HUDEP-2 (cell line): Measurements from ENCODE around the gene EDNRA.

Source experiments
- DNase-seq, 76 experiments: peaks; one replicate each; lab custom pipeline; 2025; ENCODE audit not compliant: unreplicated experiment in 76 of 76; lab: John Stamatoyannopoulos, UW

Gene EDNRA

DNA sequence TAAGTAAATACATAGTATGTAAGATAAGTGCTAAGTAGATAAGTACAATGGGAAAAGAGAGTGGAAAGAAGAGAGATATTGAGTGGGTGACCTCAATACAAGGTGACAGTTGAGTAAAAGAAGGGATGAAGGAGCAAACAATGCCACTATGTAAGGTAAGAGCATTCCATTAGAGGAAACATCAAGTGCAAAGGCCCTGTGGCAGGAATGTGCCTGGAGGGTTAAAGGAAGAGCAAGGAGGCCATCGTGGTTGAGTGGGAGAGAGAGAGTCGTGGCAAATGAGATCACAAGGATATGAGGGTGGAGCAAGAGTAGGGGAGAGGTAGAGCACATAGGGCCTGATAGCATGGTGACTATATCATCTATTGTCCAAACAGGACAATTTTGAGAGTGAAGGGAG is 13.4 kb downstream of the EDNRA start:
- no peak for DNase-seq

DNA sequence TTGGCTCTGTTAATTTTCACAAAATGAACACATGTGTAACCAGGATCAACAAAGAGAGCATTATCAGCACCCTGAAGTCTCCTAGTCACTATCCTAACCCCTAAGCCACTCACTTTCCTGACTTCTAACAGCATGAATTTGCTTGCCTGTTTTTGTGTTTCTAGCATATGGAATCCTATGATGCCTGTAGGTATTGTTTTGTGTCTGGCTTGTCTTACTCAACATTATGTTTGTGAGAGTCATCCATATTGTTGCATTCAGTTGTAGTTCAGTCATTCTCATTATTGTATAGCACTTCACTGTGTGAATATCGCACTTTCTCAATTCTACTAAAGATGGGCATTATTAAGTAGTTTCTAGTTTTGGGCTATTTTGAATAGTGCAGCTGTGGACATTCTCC is 15.6 kb downstream of the EDNRA start:
- DNase-seq, result no peak

DNA sequence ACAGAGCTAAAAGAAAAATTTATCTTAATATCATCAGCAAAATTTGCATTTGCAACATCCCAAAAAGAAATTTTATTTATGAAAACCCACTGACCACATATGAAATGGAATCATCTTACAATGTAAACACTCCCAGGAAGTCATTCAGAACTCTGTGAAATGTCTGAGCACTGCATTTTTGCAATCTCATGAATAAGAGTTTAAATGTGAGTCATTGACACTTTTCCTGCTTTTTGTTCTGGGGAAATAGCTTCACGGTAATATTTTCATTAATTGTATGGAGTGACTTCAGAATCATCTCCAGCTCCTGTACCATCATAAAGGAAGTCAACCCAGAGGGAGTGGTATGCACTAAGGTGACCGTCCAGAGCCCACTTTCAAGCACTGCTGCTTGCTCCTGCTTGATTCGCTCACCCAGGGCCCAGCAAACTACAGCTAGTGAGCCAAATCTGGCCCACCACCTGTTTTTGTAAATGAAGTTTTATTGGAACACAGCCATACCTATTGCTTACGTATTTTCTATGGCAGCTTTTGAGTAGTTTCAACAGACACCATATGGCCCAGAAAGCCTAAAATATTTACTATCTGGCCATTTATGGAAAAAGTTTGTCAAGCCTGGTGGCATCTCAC is 17.2 kb downstream of the EDNRA start:
- DNase-seq, result no peak

DNA sequence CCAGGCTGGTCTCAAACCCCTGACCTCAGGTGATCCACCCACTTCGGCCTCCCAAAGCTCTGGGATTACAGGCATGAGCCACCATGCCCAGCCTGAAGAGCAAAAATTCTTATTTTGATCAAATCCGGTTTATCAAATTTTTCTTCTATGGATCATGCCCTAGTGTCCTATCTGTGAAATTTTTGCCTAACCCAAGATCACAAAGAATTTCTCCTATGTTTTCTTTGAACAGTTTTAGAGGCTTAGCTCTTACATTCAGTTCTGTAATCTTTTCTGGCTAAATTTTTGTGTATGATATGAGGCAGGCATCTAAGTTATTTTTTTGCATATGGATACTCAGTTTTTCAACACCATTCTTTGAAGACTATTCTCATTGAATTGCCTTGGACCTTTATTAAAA is 27.4 kb downstream of the EDNRA start:
- no peak for DNase-seq

DNA sequence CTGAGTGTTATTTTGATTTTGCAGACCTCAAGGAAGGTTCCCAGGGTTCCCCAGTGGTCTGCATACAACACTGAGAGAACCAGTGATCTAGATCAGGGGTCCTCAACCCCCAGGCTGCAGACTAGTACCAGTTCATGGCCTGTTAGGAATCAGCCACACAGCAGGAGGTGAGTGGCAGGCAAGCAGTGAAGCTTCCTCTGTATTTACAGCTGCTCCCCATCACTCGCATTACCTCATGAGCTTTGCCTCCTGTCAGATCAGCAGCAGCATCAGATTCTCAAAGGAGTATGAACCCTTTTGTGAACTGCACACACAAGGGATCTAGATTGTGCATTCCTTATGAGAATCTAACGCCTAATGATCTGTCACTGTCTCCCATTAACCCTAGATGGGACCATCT is 28.5 kb downstream of the EDNRA start:
- DNase-seq, result no peak

DNA sequence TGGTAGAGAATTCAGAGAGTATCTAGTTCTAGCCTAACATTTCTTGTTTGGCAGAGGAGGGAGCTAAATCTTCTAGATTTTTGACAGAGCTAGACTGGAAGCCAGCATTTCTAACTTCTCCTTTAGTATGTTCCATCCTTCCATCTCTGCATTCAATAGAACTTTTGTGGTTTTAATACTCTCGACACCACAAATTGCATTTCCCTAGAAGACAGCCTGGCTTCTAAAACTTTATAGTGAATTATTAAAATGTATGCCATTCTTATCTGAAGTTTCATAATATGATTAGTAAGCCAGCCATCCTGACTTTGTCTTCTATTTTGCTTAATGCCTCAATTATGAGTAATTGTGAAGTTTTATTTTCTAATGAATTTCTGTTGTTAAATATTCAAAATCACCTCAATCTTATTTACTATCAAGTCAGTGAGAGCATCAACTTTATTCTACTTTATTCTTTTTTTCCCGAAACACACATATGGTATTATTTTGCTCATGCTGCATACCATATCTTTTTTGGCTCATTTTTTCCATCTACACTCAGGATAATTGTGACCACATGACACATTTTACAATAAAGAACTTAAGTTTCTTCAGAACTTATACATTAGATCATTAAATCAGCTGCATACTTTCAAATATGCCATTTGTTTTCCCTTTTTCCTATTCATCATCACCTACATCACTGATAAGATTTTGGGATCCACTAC is 30.2 kb downstream of the EDNRA start:
- no peak for DNase-seq

DNA sequence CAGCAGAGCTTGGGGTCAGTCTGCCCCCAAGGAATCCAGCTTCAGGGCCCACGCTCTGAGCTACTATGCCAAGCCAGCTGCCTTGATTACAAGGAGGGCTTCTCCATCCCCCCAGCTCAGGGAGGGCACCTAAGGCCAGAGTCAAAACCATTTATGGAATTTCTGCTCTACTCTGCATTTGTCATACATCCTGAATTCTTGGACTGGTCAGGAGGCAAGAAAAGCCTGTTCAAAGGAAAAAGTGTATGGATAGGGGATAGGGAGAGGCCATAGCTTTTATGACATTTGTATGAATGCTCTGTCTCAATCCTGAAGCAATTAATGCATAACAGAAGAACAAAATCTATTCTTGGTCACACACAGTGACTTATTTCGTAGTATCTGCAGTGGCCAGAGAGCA is 32.2 kb downstream of the EDNRA start:
- DNase-seq, result no peak

DNA sequence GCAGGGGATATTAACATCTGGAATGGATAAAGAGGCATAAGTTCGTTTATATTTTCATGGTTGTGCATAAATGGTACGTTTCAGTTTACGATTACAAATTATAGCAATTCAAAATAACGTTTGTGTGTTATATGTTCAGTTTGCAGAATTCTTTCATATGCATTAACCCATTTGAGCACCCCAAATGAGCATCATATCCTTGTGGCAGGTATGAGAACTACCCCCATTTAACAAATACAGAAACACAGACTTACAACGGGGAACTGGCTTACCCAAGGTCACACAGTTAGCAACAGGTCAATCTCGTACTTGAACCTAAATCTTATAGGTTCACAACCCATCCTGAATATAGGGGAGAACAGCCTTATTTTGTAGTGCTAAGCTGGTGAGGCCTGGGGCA is 33.1 kb downstream of the EDNRA start:
- no peak for DNase-seq

DNA sequence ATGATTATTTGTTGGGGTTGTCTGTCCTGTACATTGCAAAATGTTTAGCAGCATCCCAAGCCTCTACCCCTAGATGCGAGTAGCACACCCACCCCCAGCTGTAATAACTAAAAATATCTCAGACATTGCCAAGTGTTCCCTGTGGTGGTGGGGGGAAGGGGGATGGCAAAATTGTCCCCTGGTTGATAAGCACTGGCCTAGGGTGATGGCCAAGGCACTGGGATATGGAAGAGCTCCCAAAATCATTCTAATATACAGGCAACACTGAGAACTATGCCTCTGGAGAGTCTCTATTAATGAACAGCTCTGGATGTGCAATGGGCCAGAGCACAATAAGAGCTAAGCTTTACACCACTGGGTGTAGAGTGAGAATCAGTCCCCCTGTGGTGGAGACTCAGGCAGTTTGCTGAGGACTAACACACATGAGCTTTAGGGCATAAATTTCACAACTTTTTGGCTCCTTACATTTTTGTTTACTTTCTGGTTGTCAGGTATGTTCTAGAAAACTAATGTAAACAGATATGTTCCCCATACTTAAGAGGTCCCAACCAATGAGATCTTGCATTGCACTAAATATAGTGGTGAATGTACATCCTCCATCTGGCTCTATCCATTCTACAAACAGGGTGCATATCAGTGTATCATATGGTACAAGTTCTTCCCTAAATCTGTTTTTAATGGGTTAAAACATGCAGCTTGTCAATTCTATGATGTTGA is 34.5 kb downstream of the EDNRA start:
- DNase-seq, result no peak

DNA sequence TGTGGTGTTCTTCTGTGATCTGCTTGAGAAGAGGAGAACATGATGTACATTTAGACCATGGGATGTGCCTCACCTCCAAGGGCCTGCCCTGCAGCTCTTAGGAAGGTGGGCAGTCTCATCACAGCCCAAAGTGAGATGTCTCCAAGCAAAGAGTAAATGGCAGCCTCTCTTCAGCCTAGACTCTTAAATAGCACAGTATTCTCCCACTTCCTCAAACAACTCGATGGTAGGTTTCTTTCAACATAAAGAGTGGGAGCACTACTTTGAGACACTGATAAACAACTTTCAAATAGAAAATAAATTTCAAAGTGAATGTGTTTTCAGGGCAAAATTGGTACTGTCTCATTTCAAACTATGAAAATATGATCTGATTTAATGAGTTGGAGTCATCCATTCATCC is 35.2 kb downstream of the EDNRA start:
- DNase-seq, result no peak

DNA sequence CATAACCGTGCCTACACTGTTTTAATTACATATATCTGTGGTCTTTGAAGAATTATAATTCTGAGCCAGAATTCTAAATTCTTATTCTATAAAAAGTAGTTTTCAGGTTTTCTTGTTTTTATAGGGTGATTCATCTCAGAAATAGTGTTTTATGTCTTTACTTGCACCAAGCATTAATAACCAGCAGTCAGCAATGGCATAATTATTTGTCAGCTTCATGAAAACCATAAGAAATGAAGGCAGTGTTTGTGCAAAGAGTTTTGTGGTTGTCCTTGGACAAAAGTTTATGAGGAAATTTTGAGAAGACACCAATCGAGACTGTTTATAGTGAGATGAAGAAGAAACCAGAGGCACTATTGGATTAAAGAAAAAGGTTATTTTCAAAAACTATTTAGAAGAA is 37.2 kb downstream of the EDNRA start:
- DNase-seq, result no peak

DNA sequence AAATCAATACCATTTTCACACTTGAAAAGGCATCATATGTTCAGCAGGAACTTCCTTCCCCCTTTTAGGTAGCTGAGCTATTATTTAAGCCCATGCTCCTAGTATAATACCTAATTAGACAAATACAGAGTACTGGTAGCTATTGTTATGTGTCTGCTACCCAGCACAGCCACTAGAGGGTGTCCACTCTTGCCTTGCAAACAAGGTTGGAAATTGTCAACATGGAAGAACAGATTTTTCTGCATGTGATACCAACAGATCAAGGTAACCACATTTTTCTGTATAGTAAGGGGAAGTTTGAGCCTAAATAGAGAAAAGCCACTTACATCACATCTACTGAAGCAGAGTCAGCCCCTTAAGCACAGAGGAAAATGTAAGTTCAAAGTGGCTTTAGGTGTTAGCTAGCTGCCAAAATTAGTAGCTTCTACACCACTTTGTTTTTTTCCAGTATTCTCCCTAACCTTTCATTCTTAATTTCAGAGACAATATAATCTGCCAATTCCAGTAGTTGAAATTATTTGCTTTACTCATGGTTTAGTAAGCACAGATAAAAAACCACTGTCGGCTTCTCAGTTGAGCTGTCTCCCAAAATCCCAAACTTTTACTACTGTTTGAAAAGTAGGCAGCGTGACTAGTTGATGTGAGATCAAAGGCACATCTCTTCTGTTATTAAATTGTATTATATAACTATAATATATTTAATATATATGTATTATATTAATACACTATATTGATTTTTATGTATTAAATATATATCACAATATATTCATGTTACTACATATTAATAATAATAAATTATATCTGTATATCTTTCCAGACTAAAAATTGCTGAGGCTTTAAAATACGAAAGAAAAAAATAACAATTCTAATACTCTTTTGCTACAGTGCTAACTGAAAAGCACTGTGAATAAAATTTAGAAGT is 38.2 kb downstream of the EDNRA start:
- DNase-seq, result peak in 40 of 76 experiments; percentile 0 to 49 (median 18)

DNA sequence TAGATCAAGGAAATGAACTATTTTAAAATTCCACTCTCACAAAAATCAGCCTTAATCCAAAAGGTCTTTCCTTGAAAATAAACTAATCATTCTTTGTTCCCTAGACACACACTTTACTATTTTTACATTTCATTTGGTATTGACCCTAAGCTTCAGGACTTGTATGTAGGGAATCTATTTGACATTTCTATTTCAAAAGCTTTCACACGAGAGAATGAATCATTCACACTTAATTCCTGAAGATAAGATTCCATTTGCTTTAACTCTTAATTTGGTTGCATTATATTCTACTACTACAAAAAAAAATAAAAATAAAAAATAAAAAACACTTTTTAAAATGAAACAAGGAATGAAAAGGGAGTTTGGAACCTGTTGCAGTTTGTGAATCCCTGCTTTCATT is 43.7 kb downstream of the EDNRA start:
- DNase-seq, result no peak

DNA sequence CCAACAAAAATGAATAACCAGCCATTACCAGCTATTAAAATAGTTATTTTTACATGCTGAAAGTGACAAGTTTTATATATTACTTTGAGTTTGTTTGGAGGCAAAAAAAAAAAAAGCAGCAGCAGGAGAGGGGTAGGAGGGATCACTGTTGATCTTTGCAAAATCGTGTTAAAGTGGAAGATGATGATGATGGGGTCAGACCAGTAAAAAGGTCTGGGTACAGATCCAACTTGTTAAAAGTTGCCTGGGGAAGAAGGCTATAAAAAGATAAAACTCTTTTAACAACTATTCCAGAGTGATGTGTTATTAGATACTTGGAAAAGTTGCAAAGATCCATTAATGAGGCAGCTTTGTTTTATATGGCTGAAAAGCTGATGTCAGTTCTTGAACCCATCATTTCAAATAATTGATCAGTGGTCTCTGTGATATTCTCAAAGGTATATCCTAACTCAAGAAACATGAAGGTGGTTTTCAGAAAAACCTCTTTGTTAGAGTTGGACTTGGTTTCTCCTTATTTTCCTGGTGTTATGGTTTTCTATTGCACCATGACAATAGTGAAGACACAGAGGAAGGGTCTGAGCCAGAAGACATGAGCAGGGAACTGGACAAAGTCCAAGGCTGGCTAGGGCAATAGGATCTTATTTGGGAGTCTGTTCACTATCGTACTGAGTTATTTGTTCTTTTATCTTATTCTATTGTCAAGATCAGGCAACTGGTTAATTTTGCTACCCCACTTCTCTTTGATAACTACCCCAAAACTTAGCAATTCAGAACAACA is 44.8 kb downstream of the EDNRA start:
- DNase-seq, result no peak

DNA sequence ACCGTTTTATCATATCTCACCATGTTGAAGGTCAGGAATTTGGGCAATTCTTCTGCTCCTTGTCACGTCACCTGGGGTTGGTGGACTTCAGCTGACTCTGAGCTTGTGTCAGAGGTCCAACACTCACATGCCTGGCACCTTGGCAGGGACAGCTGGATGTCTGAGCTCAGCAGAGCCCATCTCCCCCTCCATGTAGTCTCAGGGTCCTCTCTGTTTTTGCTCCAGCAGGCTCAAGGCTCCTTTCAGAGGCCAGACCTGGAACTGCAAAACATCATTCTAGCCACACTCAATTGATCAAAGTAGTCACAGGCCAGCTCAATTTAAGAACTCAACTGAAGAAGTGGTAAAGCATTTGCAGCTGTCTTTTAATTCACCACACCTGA is 45.4 kb downstream of the EDNRA start:
- no peak for DNase-seq

DNA sequence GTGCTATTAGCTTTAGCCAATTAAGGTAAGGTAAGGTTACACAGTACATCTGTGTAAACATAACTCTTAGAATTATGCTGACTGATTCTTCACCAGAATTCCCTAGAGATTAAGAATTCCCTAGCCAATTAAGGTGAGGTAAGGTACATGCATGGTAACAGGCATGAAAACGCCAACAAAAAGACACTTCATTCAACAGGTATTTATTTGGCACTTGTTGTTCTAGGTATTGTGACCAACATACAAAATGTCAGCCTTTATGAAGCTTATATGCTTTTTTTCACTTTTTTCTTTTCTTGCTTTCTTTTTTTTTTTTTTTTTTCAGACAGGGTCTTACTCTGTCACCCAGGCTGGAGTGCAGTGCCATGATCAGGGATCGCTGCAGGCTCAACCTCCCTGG is 47.2 kb downstream of the EDNRA start:
- no peak for DNase-seq

DNA sequence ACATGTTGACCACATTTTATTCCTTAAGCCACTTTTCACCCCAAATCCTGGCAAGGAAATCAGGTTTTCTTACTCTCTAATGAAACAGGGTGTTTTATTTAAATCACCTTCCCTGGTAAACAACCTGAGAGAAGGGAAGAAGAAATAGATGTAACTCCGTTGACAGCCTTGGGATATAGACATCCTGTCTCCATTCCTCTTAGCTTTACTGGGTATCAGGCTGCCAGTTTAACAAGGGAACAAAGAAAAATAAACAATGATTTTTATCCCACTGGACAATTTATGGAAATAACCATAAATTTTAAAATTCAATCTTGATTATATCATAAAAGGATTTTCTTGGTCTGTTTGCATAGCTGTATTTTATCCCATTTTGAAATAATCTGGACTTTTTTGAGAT is 49.2 kb downstream of the EDNRA start:
- DNase-seq, result no peak

DNA sequence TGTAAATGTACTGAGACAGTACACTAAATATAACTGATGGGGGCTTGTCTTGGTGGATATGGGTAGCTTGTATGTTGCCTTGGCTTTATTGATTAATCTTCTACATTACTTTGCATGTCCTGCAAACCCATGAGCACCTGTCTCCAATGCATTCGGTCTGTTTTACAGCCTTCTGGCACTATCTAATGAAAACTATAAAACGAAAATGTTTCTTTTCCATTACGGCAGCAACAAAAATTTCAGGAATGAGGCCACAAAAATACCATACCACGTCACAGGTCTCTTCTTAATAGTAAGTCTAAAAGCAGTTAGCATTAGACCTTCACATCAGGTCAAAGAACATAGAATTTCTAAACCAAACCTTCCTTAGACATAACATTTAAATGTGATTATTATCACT is 49.8 kb downstream of the EDNRA start:
- DNase-seq, result no peak

DNA sequence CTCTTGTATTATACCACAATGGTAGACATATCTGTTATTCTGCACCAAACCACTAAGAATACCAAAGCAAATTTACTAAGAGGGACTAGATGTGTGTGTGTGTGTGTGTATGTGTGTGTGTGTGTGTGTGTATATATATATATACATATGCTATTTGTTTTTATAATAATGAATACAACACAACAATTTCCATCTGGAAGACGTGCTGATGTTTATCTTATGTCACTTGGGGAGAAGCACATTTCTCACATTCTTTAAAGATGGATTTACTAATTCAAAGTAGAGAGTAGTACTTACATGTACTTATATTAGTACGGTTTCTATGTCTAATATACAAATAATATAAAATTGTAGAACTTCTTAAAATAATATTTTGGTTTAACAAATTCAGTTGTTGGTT is 52.0 kb downstream of the EDNRA start:
- no peak for DNase-seq

DNA sequence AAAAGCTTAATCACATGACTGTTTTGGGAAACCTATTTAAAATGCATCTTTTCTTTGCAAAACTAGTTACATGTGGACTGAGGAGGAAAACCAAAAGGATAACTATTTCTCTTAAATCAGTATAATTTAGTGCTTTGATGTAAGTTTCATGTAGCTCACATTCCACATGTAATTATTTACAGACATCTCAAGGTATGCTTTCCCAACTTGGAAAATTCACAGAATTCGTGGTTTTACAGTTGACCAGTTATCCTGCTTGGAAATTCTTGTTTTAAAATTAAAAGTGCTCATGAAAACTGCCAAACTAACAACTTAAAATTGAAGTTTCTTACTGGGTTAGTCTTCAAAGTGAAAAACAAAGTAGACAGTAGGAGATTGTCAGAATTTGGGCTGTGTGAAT is 52.4 kb downstream of the EDNRA start:
- DNase-seq, result no peak
